IPS-NIHi7 (cell line): ENCODE measurements around the gene ANKRD11.

ENCODE experiments used
- DNase-seq: peaks from one replicate; pipeline ENCODE4 v3.0.0; 2012; ENCODE audit warnings: mixed read lengths; ENCODE audit errors: extremely low spot score

The ANKRD11 gene

DNA sequence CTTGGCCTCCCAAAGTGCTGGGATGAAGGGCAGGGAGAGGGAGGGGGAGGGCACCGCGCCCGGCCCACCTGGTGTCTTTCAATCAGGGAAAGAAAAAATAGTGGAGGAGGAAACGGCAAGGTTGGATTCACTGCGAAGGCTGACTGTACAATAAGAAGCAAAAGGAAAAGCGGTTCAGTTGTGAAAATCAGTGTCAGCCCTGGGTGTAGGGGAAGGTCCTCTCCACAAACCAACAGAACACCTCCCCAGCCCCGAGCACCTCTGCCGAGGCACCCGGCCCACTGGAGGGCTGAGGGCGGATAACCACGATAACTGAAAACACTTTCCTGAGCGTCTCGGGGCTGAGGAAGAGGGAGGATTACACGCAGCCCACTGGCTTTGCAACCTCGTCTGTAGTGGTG, 16.4 kb upstream of the ANKRD11 start:
- DNase-seq: no peak

DNA sequence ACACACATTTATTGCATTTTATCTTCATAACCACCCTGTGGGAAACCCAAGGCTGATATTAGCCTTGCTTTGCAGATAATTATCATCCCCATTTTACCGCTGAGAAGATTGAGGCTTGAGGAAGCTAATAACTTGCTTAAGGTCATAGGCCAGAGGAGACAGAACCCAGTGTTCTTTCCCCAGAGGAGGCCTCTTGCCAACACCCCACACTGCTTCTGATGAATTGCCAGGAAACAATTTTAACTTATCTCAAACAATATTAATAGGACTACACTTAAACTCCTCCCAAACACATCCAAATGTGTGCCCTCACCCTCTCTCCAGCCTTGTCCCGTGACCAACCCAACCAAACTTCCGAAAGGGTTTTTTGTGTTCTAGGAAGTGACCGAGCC, 15.7 kb upstream of the ANKRD11 start:
- DNase-seq: no peak

DNA sequence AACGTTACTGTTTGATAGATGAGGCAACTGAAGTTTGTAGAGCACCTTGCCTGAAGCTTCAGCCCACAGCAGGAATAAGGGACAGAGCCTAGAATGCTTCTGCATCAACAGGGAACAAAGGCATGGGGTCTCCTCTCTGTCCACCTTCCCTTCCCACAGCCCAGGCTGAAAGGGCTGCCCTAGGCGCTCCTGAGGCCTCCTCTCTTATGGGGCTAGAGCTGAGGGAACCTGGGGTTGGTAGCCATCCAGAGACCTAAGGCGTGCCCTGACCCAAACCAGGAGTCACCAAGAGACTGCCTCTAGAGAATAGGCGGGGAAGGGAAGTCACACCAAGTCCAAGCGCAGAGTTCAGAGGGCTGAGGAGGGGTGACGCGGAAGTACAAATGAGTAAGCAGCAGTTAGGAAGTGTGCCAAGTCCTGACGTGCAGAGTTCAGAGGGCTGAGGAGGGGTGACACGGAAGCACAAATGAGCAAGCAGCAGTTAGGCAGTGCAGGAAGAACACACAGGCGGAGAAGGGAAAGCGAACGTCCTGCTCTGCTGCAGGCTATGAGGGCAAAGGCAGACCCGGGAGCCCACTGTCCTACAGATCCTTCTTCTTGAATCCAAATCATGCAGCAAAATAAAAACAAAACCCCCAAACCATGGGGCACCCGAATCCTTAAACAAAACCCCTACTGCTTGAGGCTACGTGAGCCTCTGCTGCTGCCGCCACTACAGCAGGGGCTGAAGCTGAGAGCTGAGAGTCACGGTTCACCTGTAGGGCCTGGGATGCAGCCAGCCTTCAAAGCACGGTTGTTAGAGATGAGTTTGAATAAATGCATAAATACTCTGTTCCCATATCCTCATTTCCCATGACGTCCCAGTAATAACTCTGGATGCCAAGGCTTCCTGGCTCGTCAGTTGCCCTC, 15.1 kb upstream of the ANKRD11 start:
- DNase-seq: no peak

DNA sequence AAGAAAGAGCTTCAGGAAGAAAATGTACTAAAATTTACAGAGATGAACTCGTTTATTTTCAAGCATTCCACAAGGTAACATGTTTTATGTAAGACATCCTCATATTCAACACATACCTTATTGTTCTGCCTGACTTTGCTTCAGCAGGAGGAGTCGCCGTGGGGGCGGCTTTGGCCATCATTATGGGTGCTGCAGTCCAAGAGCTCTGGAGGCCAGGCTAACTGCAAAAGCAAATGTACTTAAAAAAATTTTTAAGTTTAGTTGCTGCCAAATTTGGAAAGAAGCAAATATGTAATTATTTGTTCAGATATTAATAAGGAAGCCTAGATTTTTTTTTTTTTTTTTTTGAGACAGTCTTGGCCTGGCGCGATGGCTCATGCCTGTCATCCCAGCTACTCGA, 13.7 kb upstream of the ANKRD11 start:
- DNase-seq: no peak

DNA sequence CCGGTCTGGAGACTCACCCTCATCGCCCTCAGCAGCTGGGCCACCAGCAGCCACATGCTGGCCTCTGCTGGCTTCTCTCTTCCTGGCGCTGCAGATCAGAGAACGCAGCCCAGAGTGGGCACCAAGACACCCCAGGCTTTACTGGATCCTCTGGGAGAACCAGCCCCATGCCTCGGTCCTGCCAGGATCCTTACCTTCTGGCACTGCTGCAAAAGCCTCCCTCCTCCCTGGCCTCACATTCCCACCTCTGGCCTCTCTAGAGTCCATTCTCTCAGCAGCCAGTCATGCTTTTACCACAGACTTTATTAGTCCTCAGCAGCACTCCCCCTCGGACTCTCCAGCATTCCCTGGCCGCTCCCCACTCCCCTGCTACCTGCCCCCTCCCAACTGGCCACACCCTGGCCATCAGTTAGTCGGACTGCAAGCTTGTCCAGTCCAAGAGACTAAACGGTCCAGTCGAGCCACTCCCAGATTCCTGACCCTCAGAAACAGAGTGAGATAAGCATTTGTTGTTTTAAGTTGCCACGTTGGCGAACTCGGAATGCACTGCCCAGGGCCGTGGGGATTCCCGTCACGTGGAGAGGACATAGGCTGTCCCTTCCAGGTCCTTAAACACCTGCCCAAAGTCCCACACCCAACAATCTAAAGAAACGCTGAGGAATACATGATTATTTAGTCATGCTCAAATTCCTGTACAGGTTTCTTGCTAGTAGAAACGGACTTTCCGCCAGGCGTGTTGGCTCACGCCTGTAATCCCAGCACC, 11.9 kb upstream of the ANKRD11 start:
- no peak for DNase-seq

DNA sequence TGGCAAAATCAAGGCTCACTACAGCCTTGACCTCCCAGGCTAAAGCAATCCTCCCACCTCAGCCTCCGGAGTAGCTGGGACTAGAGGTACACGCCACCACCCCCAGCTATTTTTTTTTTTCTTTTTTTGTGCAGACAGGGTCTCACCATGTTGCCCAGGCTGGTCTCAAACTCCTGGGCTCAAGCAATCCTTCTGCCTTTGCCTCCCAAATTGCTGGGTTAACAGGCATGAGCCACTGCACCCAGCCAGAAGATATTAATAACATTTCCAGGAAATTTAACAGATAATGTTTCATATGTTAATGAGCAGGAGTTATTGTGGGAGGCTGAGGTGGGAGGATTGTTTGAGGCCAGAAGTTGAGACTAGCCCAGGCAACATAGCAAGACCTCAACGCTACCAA, 9.4 kb upstream of the ANKRD11 start:
- DNase-seq: no peak

DNA sequence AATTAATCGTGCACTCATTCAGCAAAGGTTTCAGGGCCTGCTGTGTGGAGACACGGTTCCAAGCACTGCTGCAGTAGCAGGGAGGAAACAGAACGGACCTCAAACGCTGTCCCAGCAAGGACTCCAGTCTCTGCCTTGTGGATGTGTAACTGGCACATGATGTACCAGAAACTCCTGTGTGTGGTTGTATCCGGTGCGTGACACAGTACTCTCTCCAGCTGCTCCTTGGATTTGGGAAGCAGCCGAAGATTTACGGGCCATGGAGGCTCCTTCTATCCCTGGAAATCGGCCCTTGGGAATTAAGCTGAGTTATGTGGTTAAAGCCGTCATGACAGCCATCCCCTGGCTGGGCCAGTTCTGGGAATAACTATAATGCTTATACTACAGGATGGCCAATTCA, 8.5 kb upstream of the ANKRD11 start:
- DNase-seq: no peak

DNA sequence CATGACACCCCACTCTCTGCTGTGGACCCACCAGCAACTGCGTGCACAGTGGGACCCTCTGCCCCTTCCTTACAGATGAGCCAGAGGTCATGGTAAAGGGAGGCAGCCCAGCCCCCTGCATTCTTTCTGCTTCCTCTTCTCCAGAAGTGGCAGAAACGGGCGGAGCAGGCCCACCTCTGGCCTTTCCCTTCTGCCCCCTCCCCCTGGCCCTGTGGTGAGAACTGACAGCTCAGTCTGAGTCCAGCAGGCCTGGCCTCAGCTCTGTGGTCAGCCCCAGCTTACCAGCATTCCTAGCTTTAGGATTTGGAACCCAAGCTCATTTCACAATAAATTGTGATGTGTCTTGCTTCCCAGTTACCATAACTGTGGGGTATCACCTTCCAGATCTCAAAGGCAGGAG, 4.8 kb upstream of the ANKRD11 start:
- no peak for DNase-seq

DNA sequence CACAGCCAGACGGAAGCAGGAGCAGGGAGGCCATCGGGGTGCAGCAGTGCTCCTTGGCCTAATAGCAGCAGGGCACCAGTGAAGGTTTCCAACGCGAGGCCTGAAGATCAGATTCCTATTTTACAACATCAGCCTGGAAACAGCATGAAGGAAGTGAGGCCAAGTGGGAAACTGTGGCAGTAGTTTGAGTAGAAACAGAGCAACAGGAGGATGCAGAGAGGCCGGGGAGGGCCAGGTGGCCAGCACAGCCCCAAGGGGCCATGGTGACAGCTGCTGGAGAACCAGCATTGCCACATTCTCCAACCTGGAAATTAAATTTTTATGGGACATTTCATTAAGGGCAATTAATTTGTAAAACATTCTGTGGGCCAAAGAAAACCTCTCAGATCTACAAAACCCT, 3.4 kb upstream of the ANKRD11 start:
- no peak for DNase-seq

DNA sequence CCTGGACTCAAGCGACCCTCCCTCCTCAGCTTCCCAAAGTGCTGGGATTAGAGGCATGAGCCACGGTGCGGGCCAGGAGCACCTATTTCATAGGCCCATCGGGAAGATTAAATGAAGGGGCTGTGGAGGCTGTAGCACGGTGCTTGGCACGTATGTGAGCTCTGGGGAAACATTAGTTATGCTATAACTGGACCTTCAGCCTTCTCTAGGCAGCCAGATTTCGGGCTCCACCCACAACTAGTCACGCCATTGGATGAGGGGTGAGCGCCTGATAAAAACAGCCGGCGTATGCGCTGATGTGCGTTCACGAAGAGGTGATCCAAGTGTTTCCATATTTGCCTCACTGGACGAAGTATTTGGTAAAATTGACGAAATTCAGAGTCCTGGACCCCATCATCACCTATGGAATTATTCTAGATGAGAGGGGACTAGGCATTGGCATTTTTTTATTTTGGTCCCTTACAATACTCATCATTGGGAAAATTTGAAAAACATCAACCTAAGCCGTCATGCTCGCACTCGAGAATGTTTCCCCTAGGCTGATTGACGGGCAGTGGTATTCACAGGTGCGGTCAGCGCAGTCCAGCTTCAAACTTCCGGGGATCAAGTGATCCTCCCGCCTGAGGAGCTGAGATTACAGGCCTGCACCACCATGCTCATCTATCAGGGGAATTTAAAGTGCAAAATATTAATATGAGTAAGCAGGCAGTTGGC, 1.8 kb upstream of the ANKRD11 start:
- DNase-seq: no peak

DNA sequence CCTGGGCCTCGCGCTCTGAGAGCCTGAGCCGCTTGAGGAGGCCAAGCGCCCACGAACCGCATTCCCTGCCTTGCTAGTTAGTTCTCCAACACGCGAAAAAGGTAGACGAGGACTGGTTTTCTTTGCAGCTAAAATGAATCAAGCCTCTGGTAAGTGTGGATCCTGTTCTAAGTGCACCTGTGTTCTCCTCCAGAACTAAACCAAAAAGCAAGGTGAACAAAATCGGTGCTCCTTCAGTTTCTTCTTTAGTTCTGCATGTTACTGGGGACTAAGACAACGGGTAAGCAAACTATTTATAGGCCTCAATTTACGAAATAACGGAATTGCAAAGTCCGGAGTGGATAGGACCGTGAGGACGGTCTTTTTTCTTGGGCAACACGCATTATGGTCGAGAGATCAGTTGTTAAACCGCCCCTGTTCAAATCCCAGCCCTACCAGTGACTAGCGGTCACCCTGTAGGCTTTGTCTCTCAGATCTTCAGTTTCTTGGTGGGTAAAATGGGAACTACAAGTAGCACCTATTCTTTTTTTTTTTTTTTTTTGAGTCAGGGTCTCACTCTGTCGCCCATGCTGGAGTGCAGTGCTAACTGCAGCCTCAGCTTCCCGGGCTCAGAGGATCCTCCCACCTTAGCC, 993 bp upstream of the ANKRD11 start:
- DNase-seq: no peak

DNA sequence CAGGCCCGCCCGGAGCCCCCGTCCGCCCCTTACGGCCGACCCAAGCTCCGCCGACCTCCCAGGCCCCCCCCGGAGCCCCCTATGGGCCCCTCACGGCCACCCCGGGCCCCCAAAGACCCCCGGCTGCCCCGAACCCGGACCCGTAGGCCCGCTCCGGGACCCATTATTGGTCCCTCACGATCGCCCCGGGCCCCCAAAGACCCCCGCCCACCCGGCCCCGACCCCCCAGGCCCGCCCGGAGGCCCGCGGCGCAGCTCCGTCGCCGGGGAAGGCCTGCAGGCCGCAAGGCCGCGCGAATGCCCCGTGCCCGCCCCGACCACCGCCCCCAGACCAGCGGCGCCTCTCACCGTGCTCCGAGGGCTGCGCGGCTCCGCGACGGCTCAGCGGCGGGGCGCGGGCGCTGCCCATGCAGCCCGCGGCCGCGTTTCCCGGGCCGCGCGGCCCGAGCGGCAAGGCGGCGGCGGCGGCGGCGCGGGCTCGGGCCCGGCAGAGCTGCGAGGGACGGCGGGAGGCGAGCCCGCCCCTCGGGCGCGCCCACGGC, 393 bp downstream of the ANKRD11 start:
- DNase-seq: no peak

DNA sequence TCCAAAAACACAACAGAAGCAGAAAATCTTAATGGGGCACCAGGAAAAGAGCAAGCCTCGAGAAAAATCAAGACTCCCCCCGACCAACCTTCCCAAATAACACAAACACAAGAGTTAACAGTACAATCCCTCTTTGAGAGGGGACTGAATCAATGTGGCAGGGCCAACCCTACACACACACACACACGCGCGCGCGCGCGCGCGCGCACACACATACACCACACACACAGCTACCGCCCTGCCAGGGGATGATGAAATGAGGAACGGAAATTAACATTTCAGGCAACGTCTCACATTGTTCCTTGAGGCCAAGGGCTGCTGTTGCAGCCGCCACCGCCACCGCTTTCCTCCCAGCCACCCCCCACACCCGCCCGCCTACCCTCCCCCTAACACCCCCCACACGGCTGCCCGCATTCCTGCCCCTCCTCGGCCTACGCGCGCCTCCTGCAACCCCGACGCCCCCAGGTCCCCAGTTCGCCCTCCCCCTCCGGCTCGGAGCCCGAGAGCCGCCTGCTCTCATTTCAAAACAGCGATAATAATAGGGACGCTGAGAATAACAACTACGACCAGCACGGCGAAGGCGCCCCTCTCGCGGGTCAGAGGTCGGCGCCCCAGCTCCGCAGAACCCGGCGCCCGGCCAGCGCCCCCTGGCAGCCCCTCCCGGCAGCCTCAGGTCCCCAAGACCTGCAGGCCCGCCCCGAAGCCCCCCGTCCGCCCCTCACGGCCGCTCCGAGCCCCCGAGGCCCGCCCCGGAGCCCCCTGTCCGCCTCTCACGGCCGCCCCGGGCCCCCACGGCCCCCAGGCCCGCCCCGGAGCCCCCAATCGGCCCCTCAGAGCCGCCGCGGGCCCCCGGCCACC, 1.1 kb downstream of the ANKRD11 start:
- peak; percentile 73 for DNase-seq

DNA sequence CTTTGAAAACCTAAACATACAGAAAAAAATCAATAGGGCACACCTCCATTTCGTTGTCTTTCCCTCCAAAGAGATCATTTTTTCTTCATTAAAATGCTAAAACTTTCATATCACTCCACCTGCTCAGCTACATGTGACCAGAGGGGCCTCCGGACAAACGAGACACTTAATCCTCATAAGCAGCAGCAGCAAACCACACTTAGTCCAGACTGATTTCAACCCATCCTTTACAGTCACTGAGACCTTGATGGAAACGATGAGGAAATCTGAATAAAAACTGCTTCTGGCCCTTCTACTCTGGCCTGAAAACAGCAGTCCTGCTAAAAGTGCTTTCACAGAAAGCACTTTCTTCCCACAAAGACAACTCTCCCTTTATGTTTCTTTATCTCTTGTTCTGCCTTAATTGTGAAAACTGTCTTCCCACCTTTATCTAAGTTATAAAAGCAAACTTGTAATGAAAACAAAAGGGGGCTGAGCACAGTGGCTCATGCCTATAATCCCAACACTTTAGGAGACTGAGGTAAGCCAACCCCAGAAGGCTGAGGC, 4.6 kb downstream of the ANKRD11 start:
- DNase-seq: no peak

DNA sequence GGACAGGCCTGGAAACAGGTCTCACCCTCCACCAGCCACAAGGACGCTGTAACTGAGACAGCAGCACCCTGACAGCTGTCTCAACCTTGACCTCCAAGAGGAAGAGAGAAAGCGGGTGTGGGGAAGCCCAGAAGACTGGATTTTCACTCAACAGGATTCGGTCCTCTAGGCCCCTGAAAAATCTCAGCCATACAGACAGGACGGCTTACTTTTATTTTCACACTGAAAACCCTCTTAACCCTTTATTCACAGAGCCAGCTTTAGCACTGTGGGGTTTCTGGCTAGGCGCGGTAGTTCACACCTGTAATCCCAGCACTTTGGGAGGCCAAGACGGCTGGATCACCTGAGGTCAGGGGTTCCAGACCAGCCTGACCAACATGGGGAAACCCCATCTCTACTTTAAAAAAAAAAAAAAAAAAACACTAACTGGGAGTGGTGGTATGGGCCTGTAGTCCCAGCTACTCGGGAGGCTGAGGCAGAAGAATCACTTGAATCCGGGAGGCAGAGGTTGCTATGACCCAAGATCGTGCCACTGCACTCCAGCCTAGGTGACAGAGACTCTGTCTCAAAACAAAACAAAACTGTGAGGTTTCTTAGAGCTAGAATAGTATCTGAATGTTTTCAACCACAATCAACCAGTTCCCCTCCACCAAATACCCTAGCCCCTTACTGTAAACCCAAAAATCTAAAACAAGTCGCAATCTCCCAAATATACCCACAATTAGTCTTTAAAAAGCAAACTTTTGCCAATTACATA, 5.3 kb downstream of the ANKRD11 start:
- DNase-seq: no peak

DNA sequence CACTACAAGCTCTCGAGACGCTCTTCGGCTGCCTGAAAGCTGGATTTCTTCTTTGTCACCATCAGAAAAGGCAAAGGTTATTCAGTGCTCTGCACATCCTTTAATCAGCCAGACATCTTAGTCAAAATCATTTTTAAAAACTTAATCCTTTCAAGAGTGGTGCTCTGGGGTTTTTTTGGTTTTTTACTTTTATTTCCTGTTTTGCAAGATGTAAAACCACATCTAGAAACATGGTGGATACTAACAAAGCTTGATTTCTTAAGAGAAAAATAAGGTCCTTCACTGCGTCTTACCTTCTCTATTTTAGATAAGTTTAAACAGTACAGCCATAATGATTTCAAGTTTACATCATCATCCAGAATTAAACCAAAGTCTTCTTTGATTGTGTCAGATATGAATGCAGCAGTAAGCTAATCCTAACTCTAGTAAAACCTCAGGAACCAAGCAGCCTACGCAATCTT, 6.3 kb downstream of the ANKRD11 start:
- DNase-seq: no peak

DNA sequence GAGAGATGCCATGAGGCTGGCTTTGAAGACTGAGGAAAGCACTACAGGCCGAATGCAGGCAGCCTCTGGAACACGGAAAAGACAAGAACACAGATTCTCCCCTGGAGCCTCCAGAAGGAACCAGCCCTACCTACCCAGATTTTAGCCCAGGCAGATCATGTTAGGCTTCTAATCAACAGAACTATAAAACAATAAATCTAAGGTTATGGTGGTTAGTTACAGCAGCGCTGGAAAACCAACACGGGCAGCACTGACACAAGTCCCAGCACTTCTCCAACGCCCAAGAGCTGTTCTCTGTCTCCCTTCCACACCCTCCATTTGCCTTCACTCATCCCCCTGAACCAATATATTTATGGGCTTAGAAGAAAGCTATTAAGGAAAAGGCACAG, 7.5 kb downstream of the ANKRD11 start:
- DNase-seq: no peak

DNA sequence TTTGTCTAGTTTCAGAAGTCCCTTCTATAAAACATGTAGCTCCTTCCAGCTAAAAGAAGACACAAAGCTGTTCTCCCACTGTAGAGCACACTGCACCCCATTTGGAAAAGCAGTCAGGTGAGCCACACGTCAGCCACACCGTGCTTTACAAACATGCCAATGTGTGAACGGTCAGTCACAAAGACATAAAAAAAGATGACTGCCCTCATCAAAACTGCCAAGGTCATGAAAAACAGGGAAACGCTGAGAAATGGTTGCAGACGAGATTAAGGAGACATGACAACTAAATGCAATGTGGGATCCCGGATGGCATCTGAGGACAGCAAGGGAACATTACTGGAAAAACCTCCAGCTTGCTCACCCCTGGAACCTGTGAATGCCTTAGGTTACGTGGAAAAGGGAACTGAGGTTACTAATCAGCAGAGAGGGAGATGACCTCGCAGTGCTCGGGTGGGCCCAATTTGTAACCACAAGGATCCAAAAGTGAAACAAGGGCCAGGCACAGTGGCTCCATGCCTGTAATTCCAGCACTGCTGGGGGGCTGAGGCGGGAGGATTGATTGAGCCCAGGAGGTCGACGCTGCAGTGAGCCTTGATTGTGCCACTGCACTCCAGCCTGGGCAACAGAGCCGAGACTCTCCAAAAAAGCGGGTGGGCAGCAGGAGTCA, 8.1 kb downstream of the ANKRD11 start:
- DNase-seq: no peak

DNA sequence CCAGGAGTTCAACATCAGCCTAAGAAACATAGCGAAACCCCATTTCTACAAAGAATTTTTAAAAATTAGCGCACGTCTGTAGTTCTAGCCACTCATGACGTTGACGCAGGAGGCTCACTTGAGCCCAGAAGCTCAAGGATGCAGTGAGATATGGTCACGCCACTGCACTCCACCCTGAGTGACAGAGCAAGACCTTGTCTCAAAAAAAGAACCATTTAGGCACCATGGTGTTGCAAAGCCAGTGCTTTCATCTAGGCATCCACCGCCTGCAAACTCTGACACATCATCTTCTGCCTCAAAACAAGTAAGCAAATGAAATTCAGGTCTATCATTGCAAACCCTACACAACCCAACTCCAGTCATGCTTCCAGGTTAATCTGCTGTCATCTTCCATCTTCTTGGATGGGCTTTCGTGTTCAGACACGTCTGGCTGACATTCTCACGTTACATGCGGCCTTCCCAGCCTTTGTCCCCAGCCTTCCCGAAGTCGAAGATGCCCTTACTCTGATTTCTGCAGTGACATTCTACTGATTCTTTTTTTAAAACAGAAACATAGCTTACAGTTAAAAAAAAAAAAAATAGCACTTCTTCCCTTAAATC, 8.9 kb downstream of the ANKRD11 start:
- DNase-seq: no peak
